Karpas-422 (cell line): ENCODE data around the gene URB1. TPM values are rescaled to one million over a fixed set of nuclear protein-coding genes. Genes with fewer than 3 reads are reported as not detected.

Experiments used
- DNase-seq: peaks from one replicate; pipeline ENCODE4 v3.0.0-alpha.2; 2015
- H2AFZ ChIP-seq: fragments of 200-600 bp; sonication (generic); 2 replicates; pipeline ENCODE4 v1.6.1; 2014; ENCODE audit warnings: antibody characterized with exemption, low read length, mixed read lengths
- H3K27ac ChIP-seq: fragments of 200-600 bp; sonication (generic); 2 replicates; pipeline ENCODE4 v1.5.1; 2014; ENCODE audit warnings: mild to moderate bottlenecking, low read length, moderate library complexity
- H3K27me3 ChIP-seq: fragments of 200-600 bp; sonication (generic); 2 replicates; pipeline ENCODE4 v1.6.1; 2014; ENCODE audit warnings: low read length, mixed read lengths
- H3K36me3 ChIP-seq: fragments of 200-600 bp; sonication (generic); 2 replicates; pipeline ENCODE4 v1.6.1; 2014; ENCODE audit warnings: low read length, mixed read lengths; ENCODE audit not compliant: insufficient read depth
- H3K4me1 ChIP-seq: fragments of 200-600 bp; sonication (generic); 2 replicates; pipeline ENCODE4 v1.6.1; 2014; ENCODE audit warnings: mild to moderate bottlenecking, low read length, mixed read lengths
- H3K4me2 ChIP-seq: fragments of 200-600 bp; sonication (generic); 2 replicates; pipeline ENCODE4 v1.6.1; 2014; ENCODE audit warnings: low read length, low read depth, mild to moderate bottlenecking; ENCODE audit not compliant: poor library complexity, severe bottlenecking
- H3K4me3 ChIP-seq: fragments of 200-600 bp; sonication (generic); 2 replicates; pipeline ENCODE4 v1.5.1; 2014; ENCODE audit warnings: mild to moderate bottlenecking, antibody characterized with exemption, low read length, mixed read lengths
- H3K79me2 ChIP-seq: fragments of 200-600 bp; sonication (generic); 2 replicates; pipeline ENCODE4 v1.6.1; 2014; ENCODE audit warnings: mild to moderate bottlenecking, low read length, mixed read lengths
- H3K9ac ChIP-seq: fragments of 200-600 bp; sonication (generic); 2 replicates; pipeline ENCODE4 v1.6.0; 2014; ENCODE audit warnings: low read length
- H3K9me2 ChIP-seq: fragments of 200-600 bp; sonication (generic), shearing (Covaris generic); replicated peaks from 2 replicates; pipeline ENCODE4 v1.6.0; 2014; ENCODE audit warnings: mild to moderate bottlenecking, low read length, moderate library complexity; ENCODE audit not compliant: insufficient read depth
- H3K9me3 ChIP-seq: fragments of 300-700, 200-600 bp; sonication (generic); 2 replicates; pipeline ENCODE4 v1.6.1; 2014; ENCODE audit warnings: low read length, mixed read lengths
- H4K20me1 ChIP-seq: fragments of 200-600 bp; sonication (generic); 2 replicates; pipeline ENCODE4 v1.6.1; 2014; ENCODE audit warnings: mild to moderate bottlenecking, antibody characterized with exemption, low read length, low read depth; ENCODE audit not compliant: insufficient read depth
- total RNA-seq: library from RNA; depleted of rRNA; stranded (reverse); fragments of >200 nt; shearing (Covaris generic); gene quantifications from 2 replicates; pipeline ENCODE4 v1.2.3, GENCODE V29; 2014; ENCODE audit warnings: low replicate concordance

Gene URB1
- total RNA-seq, 1 experiment from 2014 or later, result 12.7 TPM

DNA sequence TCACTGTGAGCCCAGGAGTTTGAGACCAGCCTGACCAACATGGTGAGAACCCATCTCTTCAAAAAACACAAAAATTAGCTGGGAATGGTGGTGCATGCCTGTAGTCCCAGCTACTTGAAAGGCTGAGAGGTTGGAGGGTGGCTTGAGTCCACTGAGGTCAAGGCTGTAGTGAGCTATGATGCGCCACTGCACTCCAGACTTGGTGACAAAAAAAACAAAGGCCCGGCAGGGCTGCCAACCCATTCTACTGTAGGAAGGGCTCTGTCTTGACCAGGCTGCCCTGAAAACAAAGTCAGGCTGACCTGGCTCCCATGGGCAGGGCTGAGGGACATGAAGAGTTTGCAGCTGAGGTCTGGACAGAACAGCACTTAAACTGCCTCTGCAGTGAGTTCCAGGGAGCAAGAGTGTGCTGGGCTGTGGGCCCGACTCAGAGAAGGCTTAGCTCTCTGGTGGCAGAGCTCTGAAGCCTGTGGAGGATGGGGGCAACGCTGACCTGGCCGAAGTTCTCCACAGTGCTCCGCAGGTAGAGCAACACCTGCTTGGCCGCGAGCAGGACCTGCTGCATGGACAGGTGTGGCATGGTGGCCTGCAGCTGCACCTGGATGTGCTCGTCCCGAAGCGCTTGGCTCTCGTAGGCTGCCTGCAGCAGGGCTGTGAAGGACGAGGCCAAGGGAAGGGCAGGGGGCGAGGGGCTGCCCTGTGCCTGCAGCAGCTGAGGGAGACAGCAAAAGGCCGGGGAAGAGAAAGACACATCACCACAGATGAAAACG lies 42.4 kb downstream of the URB1 start:
- no peaks in the 10 kb centered on the region for H3K27me3 ChIP-seq
- no peak overlapping the region for H3K4me2 ChIP-seq
- H3K9ac ChIP-seq, result no peak overlapping the region
- H3K4me3 ChIP-seq, result no peak overlapping the region
- peaks cover 6% of the 10 kb centered on the region for H3K9me3 ChIP-seq
- H3K27ac ChIP-seq, result no peak overlapping the region
- no peak for DNase-seq
- no peaks in the 10 kb centered on the region for H4K20me1 ChIP-seq
- peaks cover 5% of the 10 kb centered on the region for H3K4me1 ChIP-seq
- H3K79me2 ChIP-seq, result peaks cover 14% of the 10 kb centered on the region
- no peak overlapping the region for H2AFZ ChIP-seq
- H3K36me3 ChIP-seq, result peaks cover 87% of the 10 kb centered on the region
- H3K9me2 ChIP-seq, result no peaks in the 10 kb centered on the region

DNA sequence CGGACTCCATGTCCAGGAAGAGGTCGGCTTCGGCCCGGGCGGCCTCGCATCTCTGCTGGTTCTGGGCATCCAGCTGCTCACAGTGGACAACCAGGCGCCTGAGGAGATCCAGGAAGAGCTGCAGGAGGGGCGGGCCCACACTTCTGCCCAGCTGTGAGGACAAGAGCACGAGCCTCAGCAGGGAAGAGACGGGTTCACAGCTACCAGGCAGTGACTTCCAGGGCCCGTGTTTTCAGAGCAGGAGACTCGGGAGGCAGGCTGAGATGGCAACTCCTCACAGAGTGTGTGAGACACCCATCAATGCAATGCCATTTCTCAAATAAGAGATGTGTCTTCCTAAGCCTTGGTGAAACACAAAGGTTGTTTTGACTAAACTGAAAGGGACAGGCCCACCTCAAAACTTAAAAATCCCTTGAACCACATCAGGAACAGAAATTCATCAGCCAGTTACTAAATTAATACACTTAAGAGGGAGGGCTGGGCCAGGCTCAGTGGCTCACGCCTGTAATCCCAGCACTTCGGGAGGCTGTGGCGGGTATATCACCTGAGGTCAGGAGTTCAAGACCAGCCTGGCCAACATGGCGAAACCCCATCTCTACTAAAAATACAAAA lies 43.4 kb downstream of the URB1 start:
- Histone ChIP-seq H3K27me3 (no peaks in the 10 kb centered on the region), H4K20me1 (no peaks in the 10 kb centered on the region), H3K4me2 (no peak overlapping the region), H3K4me1 (peaks cover 5% of the 10 kb centered on the region), H3K4me3 (no peak overlapping the region), H3K9ac (no peak overlapping the region), H2AFZ (no peak overlapping the region), H3K9me3 (peaks cover 16% of the 10 kb centered on the region), H3K36me3 (peaks cover 87% of the 10 kb centered on the region), H3K9me2 (no peaks in the 10 kb centered on the region), H3K79me2 (peaks cover 17% of the 10 kb centered on the region), H3K27ac (no peak overlapping the region)
- DNase-seq, result no peak

DNA sequence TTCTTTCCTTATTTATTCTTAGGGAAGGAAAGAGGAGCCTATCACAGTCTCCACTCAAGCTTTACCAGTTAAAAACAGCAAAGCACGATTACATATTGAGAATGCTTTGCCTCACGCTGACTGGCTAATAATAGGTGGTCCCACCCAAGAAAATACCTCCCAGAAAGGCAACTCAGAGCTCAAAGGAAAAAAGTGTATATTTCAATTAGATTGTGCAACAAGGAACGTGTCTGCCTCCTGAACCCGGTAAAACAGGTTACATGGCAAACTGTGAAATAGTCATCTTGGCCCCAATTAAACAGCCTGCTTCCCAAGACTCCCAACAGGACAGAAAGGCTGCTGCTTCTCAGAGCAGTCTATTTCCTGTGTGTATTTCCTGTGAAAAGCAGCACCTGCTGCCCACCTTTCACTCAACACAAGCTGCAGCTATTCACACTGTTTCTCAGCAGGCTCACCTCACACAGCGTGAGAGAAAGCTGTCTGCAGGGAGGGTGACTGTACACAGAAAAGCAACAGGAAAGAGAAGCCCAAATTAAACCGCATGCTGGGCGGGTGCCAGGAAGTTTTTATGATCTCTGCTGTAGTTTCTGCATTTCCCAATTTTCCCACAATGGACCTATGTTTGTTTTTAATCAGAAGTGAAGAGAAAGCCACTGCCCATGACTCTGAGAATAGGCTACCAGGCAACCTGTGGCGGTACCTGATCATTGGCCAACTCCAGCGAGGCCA lies 44.0 kb downstream of the URB1 start:
- peaks cover 5% of the 10 kb centered on the region for H3K4me1 ChIP-seq
- no peak overlapping the region for H3K4me2 ChIP-seq
- no peak overlapping the region for H3K27ac ChIP-seq
- H3K9me3 ChIP-seq, result peaks cover 16% of the 10 kb centered on the region
- no peak overlapping the region for H3K9ac ChIP-seq
- H3K36me3 ChIP-seq, result peaks cover 88% of the 10 kb centered on the region
- H3K4me3 ChIP-seq, result no peak overlapping the region
- DNase-seq, result no peak
- no peaks in the 10 kb centered on the region for H3K9me2 ChIP-seq
- no peaks in the 10 kb centered on the region for H4K20me1 ChIP-seq
- no peak overlapping the region for H2AFZ ChIP-seq
- no peaks in the 10 kb centered on the region for H3K27me3 ChIP-seq
- peaks cover 22% of the 10 kb centered on the region for H3K79me2 ChIP-seq

DNA sequence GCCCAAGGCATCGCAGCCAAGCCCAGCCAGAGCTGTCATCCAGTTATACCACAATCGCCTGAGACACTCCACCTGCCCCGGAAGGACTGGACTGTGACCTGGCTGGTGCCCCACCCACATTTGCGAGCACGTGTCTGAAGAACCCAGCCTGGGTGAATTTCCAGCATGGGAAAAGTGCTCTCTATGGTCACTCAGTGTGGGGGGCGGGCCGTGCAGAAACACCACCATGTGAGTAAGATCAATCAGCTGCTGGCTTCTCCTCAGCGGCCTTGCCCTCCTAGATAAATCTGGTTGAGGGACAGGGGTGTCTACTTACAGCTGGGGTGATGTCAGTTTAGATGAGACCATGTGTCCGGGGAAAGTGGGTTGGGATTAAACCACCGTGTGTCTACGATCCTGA lies 44.8 kb downstream of the URB1 start:
- no peaks in the 10 kb centered on the region for H3K9me2 ChIP-seq
- H4K20me1 ChIP-seq, result no peaks in the 10 kb centered on the region
- no peaks in the 10 kb centered on the region for H3K27me3 ChIP-seq
- no peak overlapping the region for H3K27ac ChIP-seq
- no peak overlapping the region for H3K9ac ChIP-seq
- H3K4me1 ChIP-seq, result peaks cover 5% of the 10 kb centered on the region
- H3K36me3 ChIP-seq, result peaks cover 87% of the 10 kb centered on the region
- H3K4me2 ChIP-seq, result no peak overlapping the region
- H3K9me3 ChIP-seq, result peaks cover 16% of the 10 kb centered on the region
- peaks cover 25% of the 10 kb centered on the region for H3K79me2 ChIP-seq
- H3K4me3 ChIP-seq, result no peak overlapping the region
- DNase-seq, result no peak
- no peak overlapping the region for H2AFZ ChIP-seq

DNA sequence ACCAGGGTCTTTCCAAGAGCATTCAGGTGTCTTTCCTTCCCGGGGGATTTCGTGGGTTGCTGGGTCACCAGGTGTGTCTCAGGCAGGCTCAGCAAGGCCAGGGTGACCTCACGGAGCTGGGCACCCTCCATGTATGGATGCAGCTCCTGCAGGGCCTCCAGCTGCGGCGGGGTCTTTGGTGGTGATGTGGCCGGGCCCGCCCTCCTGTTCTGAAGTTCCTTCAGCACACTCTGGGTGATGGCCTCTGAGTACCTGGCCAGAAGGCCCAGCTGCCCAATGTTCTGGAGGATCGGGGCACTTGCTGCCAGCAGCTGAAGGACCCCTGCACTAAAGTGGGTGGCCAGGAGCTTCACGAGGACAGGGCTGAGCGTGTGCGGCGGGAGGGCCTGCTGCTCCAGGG lies 45.5 kb downstream of the URB1 start:
- peaks cover 88% of the 10 kb centered on the region for H3K36me3 ChIP-seq
- no peak for DNase-seq
- no peaks in the 10 kb centered on the region for H4K20me1 ChIP-seq
- no peak overlapping the region for H2AFZ ChIP-seq
- no peak overlapping the region for H3K9ac ChIP-seq
- no peak overlapping the region for H3K27ac ChIP-seq
- peaks cover 29% of the 10 kb centered on the region for H3K79me2 ChIP-seq
- no peaks in the 10 kb centered on the region for H3K9me2 ChIP-seq
- no peaks in the 10 kb centered on the region for H3K27me3 ChIP-seq
- H3K4me2 ChIP-seq, result no peak overlapping the region
- peaks cover 5% of the 10 kb centered on the region for H3K4me1 ChIP-seq
- H3K4me3 ChIP-seq, result no peak overlapping the region
- H3K9me3 ChIP-seq, result peaks cover 16% of the 10 kb centered on the region

DNA sequence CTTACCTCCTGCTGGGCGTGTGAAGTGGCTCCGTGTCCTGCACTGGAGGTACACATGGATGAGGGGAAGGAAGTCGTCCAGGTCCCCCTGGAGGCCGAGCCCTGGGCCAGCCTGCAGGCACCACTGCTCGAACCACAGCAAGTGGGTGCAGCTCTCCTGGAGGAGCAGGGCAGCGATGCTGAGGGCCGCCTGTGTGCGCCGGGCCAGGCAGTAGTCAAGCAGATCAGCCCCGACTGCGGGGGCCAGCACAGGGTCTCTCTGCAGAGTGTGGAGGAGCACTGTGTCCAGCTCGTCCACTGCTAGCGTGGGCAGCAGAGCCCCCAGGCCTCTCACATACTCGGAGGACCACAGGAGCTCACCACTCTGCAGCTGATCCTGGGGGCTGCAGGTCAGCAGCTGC lies 45.9 kb downstream of the URB1 start:
- peaks cover 29% of the 10 kb centered on the region for H3K79me2 ChIP-seq
- no peaks in the 10 kb centered on the region for H3K27me3 ChIP-seq
- no peak for DNase-seq

DNA sequence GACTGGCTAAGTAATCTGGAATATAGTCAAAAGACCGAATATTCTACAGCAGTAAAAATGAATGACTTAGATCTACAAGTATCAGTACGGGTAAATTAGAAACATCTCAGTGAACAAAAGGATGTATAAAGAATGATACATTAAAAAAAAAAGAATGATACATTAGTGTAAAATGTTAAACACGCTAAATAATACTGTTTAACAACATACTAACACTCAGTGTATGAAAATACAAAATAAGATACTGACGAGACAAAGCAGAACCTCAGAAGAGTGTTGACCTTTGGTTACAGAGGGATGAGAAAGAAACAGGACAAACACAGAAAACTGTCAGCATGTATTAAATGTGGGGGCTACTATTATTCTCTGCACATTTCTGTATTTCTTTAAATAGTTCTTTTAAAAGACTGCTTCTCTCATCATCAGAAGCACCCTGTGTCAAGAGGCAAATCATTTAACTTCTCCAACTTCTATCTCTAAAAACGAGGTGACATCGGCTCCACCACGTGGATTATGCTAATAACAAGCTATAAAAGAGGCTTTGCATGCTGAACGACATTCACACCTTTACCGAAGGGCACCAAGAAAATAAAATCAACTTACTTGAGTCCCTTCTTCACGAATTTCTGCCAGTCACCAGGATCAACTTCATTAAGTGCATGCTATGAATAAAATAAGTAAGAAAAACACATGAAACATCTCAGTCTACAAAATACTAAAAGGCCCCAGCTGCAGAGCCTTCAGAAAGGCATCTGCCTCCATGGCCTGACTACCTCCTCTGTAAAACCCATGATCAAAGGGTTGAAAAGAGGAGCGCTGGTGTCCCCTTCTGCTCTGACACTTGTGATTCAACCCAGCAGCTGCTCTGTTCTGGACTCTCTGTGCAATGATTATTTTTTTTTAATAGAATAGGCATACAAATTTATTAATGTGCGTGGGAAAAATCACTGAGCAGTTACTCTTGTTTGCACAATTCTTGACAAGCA lies 51.7 kb downstream of the URB1 start:
- Histone ChIP-seq H3K4me3 (no peak overlapping the region), H4K20me1 (no peaks in the 10 kb centered on the region), H2AFZ (no peak overlapping the region), H3K36me3 (peaks cover 65% of the 10 kb centered on the region), H3K27me3 (no peaks in the 10 kb centered on the region), H3K4me2 (no peak overlapping the region), H3K4me1 (peaks cover under 1% of the 10 kb centered on the region; the same call in 1 of the 2 replicates), H3K9me3 (peaks cover 16% of the 10 kb centered on the region), H3K9ac (no peak overlapping the region), H3K27ac (no peak overlapping the region), H3K9me2 (no peaks in the 10 kb centered on the region), H3K79me2 (peaks cover 27% of the 10 kb centered on the region)
- no peak for DNase-seq

More for the DNA sequence above, 45.9 kb downstream of the URB1 start:
- peaks cover 5% of the 10 kb centered on the region for H3K4me1 ChIP-seq
- no peak overlapping the region for H3K4me2 ChIP-seq
- H4K20me1 ChIP-seq, result no peaks in the 10 kb centered on the region
- no peak overlapping the region for H3K9ac ChIP-seq
- H3K9me2 ChIP-seq, result no peaks in the 10 kb centered on the region
- H3K4me3 ChIP-seq, result no peak overlapping the region
- no peak overlapping the region for H3K27ac ChIP-seq
- H3K36me3 ChIP-seq, result peaks cover 89% of the 10 kb centered on the region
- no peak overlapping the region for H2AFZ ChIP-seq
- peaks cover 16% of the 10 kb centered on the region for H3K9me3 ChIP-seq
